DMS 273 treated with DMSO at 0.1 percent for 48 hours (cell line): ENCODE measurements around the gene NOXO1.
"Not testable (repeated sequence)": the region's sequence is repeated elsewhere in the genome, so short reads cannot be mapped to it uniquely, and the experiment has no call there.

Source experiments
- DNase-seq: peaks from one replicate; lab custom pipeline; 2025; lab: John Stamatoyannopoulos, UW

NOXO1 gene, protein sequence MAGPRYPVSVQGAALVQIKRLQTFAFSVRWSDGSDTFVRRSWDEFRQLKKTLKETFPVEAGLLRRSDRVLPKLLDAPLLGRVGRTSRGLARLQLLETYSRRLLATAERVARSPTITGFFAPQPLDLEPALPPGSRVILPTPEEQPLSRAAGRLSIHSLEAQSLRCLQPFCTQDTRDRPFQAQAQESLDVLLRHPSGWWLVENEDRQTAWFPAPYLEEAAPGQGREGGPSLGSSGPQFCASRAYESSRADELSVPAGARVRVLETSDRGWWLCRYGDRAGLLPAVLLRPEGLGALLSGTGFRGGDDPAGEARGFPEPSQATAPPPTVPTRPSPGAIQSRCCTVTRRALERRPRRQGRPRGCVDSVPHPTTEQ

DNA sequence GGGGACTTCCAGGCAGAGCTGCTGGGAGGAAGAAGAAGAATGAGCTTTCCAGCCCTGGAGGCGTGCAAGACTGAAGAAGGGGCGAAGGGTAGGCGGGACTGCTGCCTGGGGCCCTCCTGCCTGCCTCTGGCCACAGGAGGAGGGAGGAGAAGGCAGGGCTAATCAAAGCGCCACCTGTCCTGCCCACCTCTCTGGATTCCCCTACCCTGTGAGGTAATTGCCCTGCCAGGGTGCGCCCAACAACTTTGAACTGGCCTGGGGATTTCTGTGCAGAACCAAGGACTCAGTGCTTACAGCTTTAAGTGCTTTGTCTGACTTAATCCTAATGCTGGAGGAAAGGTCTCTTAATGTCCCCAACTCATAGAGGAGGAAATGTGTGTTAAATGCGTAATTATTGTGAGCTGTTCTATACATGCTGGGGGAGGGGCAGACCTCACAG, at the start of gene NOXO1:
NOXO1 (minus strand) TSS at position 72 of the 439 bp plus-strand sequence. CDS start 290 bp downstream, outside the sequence.
- no peak for DNase-seq

DNA sequence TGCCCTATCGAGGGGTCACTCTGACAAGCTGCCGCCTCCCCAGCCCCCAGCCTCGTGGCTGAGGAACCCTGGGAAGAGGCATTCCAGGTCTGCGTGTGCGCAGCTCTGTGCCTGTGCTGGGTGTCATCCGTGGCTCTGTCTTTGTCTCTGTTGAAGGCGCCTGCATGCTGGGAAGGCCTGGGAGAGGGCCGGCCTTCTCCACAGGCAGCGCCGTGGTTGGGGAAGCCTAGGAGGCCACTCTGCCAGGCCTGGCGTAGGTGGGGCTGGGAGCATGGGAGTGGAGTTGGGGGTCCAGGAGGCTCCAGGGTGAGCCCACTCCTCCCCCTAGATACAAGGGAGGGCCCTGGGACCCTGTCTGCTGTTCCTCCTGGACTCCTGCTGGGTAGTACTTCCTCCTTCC, 48.8 kb upstream of the NOXO1 start:
- no peak for DNase-seq

DNA sequence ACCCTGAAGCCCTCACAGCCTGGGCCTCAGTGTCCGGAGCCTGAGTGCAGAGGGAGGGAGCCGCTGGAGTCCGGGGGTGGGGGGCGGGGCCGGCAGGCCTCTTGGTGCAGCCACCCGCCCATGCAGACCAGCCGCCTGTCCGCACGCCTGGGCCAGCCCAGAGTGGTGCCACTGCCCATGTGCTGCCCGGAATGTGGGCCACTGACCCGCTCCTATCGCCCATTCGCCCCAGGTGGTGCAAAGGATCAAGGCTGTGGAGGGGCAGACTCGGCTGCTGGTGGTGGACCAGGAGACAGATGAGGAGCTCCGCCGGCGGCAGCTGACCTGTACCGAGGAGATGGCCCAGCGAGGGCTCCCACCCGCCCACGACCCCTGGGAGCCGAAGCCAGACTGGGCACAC, 48.1 kb upstream of the NOXO1 start:
- DNase-seq: no peak

DNA sequence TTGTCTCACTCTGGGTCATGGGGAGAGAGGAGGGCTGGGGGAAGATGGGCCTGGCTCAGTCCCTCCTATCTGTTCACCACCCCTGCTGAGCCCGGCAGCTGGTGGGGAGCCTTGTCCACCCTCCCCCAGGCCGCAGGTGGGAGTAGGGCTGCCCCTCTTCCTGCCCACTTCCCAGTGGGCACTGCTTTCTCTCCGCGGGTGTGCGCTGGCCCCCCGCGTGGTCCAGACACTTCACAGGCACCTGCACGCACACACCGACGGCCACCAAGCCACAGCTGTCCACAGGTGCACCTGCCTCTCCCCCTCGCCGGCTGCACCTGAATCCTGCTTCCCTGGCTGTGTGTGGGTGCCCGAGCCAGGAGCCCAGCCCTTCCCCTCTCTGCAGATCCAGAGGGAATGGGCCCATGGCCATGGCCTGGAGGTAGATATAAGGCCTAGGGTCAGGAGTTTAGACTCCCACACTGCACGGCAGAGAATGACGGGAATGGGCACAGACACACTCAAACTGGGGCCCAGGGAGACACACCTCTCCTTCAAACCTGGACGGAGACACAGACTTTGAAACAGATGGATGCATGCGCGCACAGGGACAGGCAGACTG, 47.5 kb upstream of the NOXO1 start:
- DNase-seq: no peak

DNA sequence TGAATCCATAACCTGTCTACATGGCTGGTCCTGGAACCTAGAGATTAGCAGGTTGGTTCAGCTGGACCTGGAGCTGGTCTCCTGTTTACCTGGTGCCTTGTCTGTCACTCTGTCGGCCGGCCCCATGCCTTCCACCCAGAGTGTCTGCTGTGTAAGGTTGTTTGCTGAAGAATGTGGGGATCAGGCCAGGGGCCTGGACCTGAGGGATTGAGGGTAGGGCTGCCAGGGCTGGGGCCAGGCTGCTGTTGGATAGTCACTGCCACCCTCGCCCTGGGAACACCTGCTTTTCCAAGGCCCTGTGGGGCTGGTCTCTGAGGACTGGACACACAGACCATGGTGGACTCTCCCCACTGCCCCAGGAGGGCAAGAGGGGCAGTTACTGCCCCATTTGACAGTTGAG, 46.9 kb upstream of the NOXO1 start:
- DNase-seq: no peak

DNA sequence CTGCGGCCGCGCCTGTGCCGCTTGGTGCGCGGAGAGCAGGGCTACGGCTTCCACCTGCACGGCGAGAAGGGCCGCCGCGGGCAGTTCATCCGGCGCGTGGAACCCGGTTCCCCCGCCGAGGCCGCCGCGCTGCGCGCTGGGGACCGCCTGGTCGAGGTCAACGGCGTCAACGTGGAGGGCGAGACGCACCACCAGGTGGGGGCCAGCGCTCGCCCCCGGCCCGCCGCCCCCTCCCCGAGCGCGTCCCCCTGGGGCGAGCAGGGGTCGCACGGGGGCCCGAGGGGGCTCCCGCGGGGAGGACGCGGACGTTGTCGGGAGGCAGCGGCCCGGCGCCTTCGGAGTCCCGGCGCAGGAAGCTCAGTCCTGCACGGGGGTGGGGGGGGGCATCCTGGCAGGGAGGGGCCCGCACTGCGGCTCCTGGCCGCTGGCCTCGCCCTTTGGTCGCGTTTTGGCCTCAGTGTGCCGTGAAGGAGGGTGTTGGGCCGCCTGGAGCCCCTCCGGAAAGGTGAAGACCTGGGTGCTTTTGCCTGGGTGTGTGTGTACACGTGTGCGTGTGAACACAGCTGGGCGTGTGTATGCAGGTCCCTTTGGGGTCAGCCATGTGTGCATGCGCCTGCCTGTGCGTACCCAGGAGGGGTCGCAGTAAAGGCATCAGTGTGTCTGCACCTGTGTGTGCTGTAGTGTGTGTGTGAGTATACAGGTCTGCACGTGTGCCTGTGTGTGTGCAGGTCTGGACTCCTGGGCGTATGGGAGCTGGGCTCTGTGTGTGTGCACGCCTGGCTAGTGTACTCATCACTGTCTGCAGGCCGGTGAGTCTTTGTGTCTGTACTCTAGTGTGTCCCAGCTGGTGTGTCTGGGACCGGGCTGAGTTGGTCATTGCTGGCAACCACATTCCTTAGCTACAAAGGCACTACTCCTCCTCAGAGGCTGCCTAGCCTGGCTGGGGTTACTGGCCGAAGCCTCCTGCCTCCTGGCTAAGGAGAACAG, 46.0 kb upstream of the NOXO1 start:
- no peak for DNase-seq

DNA sequence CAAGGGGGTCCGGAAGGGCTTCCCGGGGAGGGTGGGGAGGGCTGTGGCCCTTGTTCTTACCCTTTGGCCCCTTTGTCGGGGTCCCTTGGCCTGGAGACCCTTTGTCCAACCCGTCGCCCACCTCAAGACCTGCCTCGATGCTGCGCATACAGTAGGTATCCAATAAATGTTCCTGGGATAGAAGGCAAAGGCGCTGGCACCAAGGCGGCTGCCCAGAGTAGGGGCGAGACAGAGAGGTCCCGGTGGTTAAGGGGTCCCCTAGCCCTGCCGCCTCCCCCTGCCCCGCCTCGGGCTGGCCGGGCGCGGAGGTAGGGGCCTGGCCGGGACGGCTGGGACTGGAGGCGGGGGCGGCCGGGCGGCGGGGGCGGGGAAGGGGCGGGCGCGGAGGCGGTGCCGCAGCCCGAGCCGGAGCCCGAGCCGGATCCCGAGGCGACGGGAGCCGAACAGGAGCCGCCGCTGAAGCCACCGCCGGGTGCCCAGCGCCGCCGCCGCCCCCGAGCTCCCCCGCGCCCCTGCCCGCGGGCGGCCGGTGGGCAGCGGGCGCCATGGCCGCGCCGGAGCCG, 45.3 kb upstream of the NOXO1 start, which contains the start of gene NHERF2:
NHERF2 (plus strand) TSS at position 442 of the 563 bp plus-strand sequence; CDS start at position 546, 104 bp downstream.
- DNase-seq: no peak

DNA sequence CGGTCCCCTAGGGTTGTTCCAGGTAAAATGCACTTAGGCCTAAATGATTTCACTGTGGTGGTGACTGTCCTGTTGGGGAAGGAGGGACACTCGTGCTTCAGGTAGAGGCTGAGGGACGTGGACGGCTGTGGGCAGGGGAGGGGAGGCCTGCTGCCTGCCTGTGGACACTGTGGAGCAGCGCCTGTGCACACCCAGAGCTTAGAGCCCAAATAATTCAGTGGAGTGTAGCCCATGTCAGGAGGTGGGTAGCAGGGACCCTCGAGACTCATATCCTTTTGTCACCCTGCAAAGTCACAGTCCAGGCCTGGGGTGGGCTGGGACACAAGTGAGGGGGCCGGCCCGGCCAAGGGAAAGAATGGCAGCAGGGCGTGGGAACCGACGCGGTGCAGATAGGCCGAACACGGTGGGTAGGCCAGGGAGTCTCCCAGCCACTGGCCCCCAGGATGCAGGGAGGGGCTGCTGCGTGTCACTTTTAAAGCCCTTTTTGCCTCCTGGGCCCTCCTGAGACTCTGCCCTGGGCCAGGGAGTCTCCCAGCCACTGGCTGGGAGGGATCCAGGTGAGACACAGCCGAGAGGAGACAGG, 44.7 kb upstream of the NOXO1 start:
- no peak for DNase-seq

DNA sequence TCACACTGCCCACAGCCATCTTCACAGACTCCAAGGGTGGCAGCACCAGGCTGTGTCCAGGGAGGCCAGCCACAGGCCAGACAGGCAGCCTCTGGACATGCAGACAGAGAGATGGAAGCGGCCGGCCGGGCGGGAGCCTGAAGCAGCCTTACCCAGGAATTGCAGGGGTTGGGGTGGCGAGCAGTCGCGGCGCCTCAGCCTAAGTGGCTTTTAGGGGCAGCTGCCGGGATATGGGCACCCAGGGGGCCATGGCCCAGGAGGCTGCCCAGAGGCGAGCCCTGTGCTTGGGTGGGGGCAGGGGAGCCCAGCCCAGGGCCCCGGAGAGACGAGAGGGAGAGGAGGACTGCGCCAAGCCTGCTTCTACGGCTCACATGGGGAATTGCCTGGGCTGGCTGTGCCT, 44.0 kb upstream of the NOXO1 start:
- no peak for DNase-seq

DNA sequence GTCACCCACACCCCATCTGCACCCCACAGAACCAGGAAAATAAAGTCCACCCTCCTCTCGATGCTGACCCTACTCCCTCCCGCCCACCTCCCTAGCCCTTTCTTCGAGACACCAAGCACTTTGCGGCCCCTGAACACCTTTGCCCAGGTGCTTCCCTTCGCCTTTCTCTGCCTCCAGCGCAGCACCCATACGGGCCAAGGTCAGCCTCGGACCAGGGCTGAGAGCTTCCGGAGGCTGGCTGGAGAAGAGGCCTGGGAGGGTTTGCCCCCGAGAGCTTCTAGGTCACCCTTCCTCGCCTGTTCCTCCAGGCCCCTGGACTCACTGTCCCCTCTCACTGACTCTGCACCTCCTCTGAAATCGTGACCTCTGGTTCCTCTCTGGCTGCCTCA, 42.8 kb upstream of the NOXO1 start:
- no peak for DNase-seq

DNA sequence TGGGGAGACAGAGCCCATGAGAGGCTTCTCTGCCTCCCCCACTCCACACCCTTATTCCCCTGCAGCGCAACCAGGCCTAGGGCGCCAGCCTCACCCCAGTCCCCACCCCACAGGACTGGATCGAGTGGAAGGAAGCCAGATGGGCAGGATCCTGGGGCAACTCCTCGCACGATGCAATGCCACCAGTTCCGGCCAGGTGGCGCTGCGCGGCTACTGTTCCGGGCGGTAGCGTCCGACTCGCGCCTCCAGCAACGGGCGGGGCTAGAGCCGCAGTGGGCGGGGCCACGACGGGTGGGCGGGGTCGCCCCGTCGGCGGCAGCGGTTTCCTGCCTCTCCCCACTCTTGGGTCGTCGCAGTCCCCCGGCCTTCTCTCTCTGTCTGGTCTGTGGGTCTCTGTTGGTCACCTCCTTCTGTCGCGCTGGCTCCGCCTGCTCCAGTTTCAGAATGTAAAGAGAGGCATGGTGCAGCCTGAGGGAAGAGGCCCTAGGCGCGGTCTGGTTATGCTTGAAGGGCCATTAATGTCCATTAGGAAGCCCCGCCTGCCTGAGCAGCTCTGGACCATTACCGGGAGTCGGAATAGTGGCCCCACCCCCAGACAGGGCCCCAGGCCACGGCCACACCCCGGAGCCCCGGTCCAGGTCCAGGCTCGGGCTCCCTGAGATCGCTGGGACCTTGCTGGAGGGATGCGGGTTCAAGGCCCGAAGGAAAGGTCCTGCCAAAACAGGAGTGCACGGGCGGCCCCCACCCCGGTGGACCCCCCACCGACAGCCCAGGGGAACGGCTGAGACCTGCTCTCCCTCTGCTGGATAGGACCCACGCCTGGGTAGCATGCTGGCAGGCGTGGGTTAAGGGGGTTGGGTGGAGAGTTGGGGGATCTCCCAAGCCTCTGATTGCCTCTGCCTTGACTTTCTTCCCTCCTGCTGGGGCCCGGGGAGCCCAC, 42.1 kb upstream of the NOXO1 start:
- peak; percentile 61 for DNase-seq

DNA sequence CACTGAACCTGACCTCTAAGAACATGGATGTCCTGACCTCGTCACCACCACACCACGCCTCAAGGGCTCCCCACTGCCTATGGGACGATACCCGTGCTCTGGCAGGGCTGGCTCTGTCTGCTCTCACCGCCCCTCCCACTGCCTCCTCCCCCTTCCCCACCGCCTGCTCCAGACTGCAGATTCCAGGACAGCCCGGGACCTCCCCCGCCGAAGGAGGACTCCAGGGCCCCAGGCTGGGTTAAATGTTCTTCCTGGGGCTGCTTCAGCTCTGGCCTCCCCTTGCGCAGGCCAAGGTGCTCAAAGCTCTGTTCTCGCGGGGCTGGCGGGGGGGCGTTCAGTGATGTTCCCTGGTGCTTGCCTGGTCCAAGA, 41.4 kb upstream of the NOXO1 start:
- no peak for DNase-seq

DNA sequence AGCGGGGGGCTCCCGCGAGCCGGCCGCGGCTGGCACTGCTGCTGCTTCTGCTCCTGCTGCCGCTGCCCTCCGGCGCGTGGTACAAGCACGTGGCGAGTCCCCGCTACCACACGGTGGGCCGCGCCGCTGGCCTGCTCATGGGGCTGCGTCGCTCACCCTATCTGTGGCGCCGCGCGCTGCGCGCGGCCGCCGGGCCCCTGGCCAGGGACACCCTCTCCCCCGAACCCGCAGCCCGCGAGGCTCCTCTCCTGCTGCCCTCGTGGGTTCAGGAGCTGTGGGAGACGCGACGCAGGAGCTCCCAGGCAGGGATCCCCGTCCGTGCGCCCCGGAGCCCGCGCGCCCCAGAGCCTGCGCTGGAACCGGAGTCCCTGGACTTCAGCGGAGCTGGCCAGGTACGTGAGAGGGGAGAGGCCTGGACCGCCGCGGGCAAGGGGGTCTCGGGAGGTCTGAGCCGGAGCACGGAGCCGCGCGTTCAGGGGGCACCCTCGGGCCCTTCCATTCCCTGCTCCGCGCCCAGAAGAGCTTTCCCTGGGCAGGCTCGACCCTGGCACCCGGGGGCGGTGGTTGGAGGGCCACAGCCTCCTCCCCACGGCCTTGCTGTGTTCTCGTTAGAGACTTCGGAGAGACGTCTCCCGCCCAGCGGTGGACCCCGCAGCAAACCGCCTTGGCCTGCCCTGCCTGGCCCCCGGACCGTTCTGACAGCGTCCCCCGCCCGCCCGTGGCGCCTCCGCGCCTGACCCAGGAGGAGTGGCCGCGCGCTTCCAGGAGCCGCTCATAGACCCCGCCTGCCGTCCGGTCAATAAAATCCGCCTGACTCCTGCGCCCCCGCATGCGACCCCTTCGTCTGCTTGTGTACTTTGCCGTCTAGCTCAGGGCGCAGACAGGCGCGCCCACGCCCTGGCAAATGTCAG, 38.9 kb upstream of the NOXO1 start:
- no peak for DNase-seq

DNA sequence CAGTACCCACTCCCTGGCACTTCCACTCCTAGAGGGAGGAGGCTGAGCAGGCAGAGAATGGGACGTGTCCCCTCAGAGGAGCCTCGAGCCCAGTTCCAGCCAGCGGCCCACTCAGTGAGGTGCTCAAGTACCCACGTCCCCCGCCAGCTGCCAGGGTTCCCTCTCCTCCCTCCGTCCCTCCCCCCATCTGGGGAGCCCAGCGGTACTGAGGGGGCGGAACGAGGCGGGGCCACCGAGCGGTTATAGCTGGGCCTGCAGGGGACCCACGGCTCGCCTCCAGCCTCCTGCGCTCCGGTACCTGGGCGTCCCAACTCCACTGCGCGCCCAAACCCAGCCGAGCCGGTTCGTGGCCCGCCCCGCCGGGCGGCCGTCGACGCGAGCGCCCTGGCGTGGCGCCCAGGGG, 38.2 kb upstream of the NOXO1 start, which contains the start of gene NPW:
NPW (plus strand) TSS at position 268 of the 403 bp plus-strand sequence.
- no peak for DNase-seq

DNA sequence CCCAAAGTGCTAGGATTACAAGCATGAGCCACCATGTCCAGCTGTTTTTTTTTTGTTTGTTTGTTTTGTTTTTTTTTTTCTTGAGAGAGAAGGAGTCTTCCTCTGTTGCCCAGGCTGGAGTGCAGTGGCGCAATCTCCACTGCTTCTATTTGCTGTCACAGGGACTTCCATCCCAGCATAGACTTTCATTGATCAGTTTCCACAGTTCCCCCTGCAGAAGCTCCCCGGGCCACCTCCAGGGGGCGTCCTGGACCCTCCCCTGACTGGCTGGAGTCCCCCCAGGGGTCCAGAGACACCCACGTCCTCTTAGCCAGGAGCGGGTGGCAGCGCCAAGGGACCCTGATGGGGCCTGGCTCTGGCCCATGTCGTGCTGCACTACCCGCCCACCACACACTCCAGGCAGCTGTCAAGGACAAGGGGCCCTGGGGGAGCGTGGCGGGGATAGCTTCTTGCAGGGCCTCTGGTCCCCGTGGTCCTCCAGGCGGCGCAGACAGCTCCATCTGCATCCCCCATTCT, 35.2 kb upstream of the NOXO1 start:
- DNase-seq: no peak

DNA sequence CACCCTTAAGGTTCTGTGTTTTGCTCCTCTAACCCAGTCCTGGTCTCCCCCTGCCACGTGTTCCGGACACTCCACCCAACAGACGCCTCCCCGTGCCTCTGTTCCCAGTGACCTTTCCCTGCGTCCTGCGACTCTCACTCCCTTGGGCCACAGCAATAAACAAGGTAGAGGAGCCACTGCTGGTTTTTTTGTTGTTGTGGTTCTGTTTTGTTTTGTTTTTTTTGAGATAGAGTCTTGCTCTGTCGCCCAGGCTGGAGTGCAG, 34.6 kb upstream of the NOXO1 start:
- DNase-seq: no peak

DNA sequence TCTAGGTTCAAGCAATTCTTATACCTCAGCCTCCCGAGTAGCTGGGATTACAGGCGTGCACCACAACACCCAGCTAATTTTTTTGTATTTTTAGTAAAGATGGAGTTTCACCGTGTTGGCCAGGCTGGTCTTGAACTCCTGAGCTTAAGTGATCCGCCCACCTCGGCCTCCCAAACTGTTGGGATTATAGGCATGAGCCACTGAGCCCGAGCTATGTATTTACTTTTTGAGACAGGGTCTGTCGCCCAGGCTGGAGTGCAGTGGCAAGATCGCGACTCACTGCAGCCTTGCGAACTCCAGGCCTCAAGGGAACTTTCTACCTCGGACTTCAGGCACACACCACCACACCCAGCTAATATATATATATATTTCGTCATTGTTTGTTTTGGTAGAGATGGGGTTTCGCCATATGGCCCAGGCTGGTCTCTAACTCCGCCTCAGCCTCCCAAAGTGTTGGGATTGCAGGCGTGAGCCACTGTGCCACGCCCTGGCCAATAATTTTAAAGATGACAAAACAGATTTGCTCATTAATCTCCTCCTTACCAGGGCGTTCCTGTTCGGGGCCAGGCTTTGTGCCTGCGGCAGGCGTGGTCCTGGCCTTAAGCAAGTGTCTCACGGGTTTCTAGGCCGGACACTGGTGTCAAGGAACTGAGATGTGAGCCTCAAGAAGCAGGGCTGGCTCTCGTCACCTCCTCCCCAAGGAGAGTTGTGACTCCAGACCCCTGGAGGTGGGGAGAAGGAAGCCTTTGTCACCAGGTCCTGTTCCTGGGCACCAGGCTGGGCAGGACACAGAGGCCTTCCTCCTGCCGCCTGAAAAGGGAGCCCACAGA, 34.1 kb upstream of the NOXO1 start:
- DNase-seq: peak; percentile 55

DNA sequence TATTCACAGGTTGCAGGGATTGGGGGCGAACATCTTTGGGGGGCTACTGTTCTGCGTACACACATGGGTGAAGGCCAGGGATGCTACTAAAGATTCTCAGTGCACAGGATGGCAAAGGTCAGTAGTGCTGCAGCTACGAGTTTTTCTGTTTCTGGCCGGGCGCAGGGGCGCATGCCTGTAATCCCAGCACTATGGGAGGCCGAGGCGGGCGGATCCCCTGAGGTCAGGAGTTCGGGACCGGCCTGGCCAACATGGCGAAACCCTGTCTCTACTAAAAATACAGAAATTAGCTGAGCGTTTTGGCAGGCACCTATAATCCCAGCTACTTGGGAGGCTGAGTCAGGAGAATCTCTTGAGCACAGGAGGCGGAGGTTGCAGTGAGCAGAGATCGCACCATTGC, 32.3 kb upstream of the NOXO1 start:
- DNase-seq: no peak

DNA sequence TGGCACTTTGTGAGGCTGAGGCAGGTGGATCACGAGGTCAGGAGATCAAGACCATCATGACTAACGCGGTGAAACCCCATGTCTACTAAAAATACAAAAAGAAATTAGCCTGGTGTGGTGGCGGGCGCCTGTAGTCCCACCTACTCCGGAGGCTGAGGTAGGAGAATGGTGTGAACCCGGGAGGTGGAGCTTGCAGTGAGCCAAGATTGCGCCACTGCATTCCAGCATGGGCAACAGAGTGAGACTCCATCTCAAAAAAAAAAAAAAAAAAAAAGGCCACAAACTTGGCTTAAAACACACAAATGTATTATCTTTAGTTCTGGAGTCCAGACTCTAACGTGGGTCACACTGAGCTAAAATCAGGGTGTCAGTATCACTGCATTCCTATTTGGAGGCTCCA, 30.5 kb upstream of the NOXO1 start:
- DNase-seq: not testable (repeated sequence)
